SK-N-SH treated with all-trans-retinoic acid at 6 μM for 48 hours (cell line): ENCODE measurements around the gene GRM3.
"Not testable (repeated sequence)": the region's sequence is repeated elsewhere in the genome, so short reads cannot be mapped to it uniquely, and the experiment has no call there.

Experiments
- CREB5 ChIP-seq: fragments of 250-450 bp; sonication (Bioruptor Pico); IDR thresholded peaks from 2 replicates; pipeline ENCODE4 v1.5.1; 2020; ENCODE audit warnings: low read depth, mild to moderate bottlenecking, moderate library complexity
- ESRRG ChIP-seq: fragments of 250-450 bp; sonication (Bioruptor Pico); IDR thresholded peaks from 2 replicates; pipeline ENCODE4 v1.6.1; 2021; ENCODE audit warnings: mild to moderate bottlenecking
- PATZ1 ChIP-seq: fragments of 250-450 bp; sonication (Bioruptor Pico); IDR thresholded peaks from 2 replicates; pipeline ENCODE4 v1.8.0; 2020; ENCODE audit warnings: mild to moderate bottlenecking, moderate library complexity, borderline replicate concordance
- PPARA ChIP-seq: fragments of 250-450 bp; sonication (Bioruptor Pico); IDR thresholded peaks from 2 replicates; pipeline ENCODE4 v1.5.0; 2020; ENCODE audit warnings: mild to moderate bottlenecking, borderline replicate concordance
- RARB ChIP-seq: fragments of 250-450 bp; sonication (Bioruptor Pico); IDR thresholded peaks from 2 replicates; pipeline ENCODE4 v1.8.0; 2021; ENCODE audit warnings: mild to moderate bottlenecking, moderate library complexity
- SNAI2 ChIP-seq: fragments of 250-450 bp; sonication (Bioruptor Pico); IDR thresholded peaks from 2 replicates; pipeline ENCODE4 v1.5.0; 2020; ENCODE audit warnings: mild to moderate bottlenecking, moderate library complexity
- TOX ChIP-seq: fragments of 250-450 bp; sonication (Bioruptor Pico); IDR thresholded peaks from 2 replicates; pipeline ENCODE4 v1.8.0; 2021; ENCODE audit warnings: mild to moderate bottlenecking, moderate library complexity, borderline replicate concordance
- TSHZ2 ChIP-seq: fragments of 250-450 bp; sonication (Bioruptor Pico); IDR thresholded peaks from 2 replicates; pipeline ENCODE4 v1.5.0; 2020; ENCODE audit warnings: mild to moderate bottlenecking, moderate library complexity
- ZC3H10 ChIP-seq: fragments of 250-450 bp; sonication (Bioruptor Pico); IDR thresholded peaks from 2 replicates; pipeline ENCODE4 v1.5.1; 2021; ENCODE audit warnings: mild to moderate bottlenecking, moderate library complexity
- ZFP3 ChIP-seq: fragments of 250-450 bp; sonication (Bioruptor Pico); IDR thresholded peaks from 2 replicates; pipeline ENCODE4 v1.5.0; 2020; ENCODE audit warnings: mild to moderate bottlenecking, moderate library complexity
- ZFP30 ChIP-seq: fragments of 450-650 bp; formaldehyde crosslinking; IDR thresholded peaks from 2 replicates; pipeline ENCODE4 v1.5.0; 2022; ENCODE audit warnings: mild to moderate bottlenecking, moderate library complexity
- ZNF565 ChIP-seq: fragments of 450-650 bp; formaldehyde crosslinking; conservative IDR thresholded peaks from 2 replicates; pipeline ENCODE4 v1.5.0; 2020; ENCODE audit warnings: low read depth, mild to moderate bottlenecking, moderate library complexity

DNA sequence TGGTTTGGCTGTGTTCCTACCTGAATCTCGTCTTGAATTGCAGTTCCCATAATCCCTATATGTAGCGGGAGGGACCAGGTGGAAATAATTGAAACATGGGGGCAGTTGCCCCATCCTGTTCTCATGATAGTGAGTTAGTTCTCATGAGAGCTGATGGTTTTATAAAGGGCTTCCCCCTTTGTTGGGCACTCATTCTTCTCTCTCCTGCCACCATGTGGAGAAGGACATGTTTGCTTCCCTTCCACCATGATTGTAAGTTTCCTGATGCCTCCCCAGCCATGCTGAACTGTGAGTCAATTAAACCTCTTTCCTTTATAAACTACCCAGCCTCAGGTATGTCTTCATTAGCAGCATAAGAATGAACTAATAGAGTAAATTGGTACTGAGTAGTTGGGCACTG, 28.0 kb upstream of the GRM3 start:
- not testable (repeated sequence) for TF ChIP-seq PATZ1 (CRISPR knock-in tag); TSHZ2; SNAI2 (CRISPR knock-in tag); TOX (CRISPR knock-in tag); RARB; PPARA (CRISPR knock-in tag); ZC3H10 (CRISPR knock-in tag); ESRRG (CRISPR knock-in tag); ZFP30 (CRISPR knock-in tag); ZFP3 (CRISPR knock-in tag); ZNF565 (CRISPR knock-in tag); CREB5 (CRISPR knock-in tag)
